SIG-M5 (cell line): ENCODE results near the gene MYH9.
"Not testable (repeated sequence)": the region's sequence is repeated elsewhere in the genome, so short reads cannot be mapped to it uniquely, and the experiment has no call there.

Experiments
- DNase-seq: peaks from one replicate; lab custom pipeline; 2025; lab: John Stamatoyannopoulos, UW

The MYH9 gene

GRCh38 chr22:36413022-36413775 is 25.4 kb upstream of the MYH9 start:
- no peak for DNase-seq

GRCh38 chr22:36411589-36412258 is 24.0 kb upstream of the MYH9 start:
- no peak for DNase-seq

GRCh38 chr22:36409911-36410756 is 22.4 kb upstream of the MYH9 start:
- no peak for DNase-seq

GRCh38 chr22:36409554-36409910 is 21.8 kb upstream of the MYH9 start:
- not testable (repeated sequence) for DNase-seq

GRCh38 chr22:36409056-36409455 is 21.3 kb upstream of the MYH9 start:
- no peak for DNase-seq

GRCh38 chr22:36406721-36407120 is 19.0 kb upstream of the MYH9 start:
- DNase-seq: no peak

GRCh38 chr22:36405671-36406538 is 18.1 kb upstream of the MYH9 start:
- DNase-seq: peak; percentile 97

- DNase-seq: no peak
These were observed 17.5 kb upstream of the MYH9 start for GRCh38 chr22:36405221-36405661.

GRCh38 chr22:36404446-36404845 is 16.7 kb upstream of the MYH9 start:
- DNase-seq: no peak

- DNase-seq: no peak
These were observed 11.7 kb upstream of the MYH9 start for GRCh38 chr22:36399472-36399778.

- no peak for DNase-seq
These were observed 11.1 kb upstream of the MYH9 start for GRCh38 chr22:36398601-36399471.

GRCh38 chr22:36397131-36398093 is 9.6 kb upstream of the MYH9 start:
- no peak for DNase-seq

GRCh38 chr22:36395915-36396314 is 8.1 kb upstream of the MYH9 start:
- DNase-seq: no peak

GRCh38 chr22:36395055-36395849 is 7.5 kb upstream of the MYH9 start:
- no peak for DNase-seq

GRCh38 chr22:36391638-36392037 is 3.9 kb upstream of the MYH9 start:
- no peak for DNase-seq

- not testable (repeated sequence) for DNase-seq
These were observed 1.4 kb upstream of the MYH9 start for GRCh38 chr22:36389122-36389521.

GRCh38 chr22:36387709-36387958 is 133 bp downstream of the MYH9 start:
- no peak for DNase-seq

- DNase-seq: no peak
These were observed 663 bp downstream of the MYH9 start for GRCh38 chr22:36386900-36387708.
